Breast epithelium (tissue), 4 donors: Measurements from ENCODE around the gene CPPED1. TPM values are rescaled to one million over a fixed set of nuclear protein-coding genes. Genes with fewer than 3 reads are reported as not detected.

Source experiments
- DNase-seq, 2 donors: peaks; one replicate each; pipeline ENCODE4 v3.0.0-alpha.2; 2019; ENCODE audit warnings: low spot score in 2 of 2
- H3K27ac ChIP-seq, 2 donors: fragments of 200-600 bp; sonication (generic) in 1 of 2; one replicate each; pipeline ENCODE4 v1.5.1; 2016 to 2019; ENCODE audit warnings: mild to moderate bottlenecking in 1 of 2
- H3K27me3 ChIP-seq, 2 donors: fragments of 200-600 bp; sonication (generic) in 1 of 2; one replicate each; pipeline versions ENCODE4 v1.5.1 to v1.6.0; 2017 to 2019; ENCODE audit warnings: control low read depth in 1 of 2, mild to moderate bottlenecking in 1 of 2
- H3K36me3 ChIP-seq: fragments of 200-600 bp; one replicate; pipeline ENCODE4 v1.5.1; 2019
- H3K4me1 ChIP-seq, 2 donors: fragments of 200-600 bp; sonication (generic); one replicate each; pipeline ENCODE4 v1.5.1; 2016 to 2019; ENCODE audit warnings: control low read depth in 1 of 2
- H3K4me3 ChIP-seq, 3 donors: fragments of 200-600 bp; sonication (generic); 1 replicate in 2 of 3; 2 replicates in 1 of 3; pipeline ENCODE4 v1.5.1; 2016 to 2019; ENCODE audit warnings: mild to moderate bottlenecking in 3 of 3, moderate library complexity in 2 of 3
- H3K9me3 ChIP-seq, 2 donors: fragments of 200-600 bp; sonication (generic) in 1 of 2; one replicate each; pipeline ENCODE4 v1.5.1; 2016 to 2019; ENCODE audit warnings: control low read depth in 1 of 2
- POLR2A ChIP-seq: fragments of 450-650 bp; IDR thresholded peaks from one replicate; pipeline ENCODE4 v1.6.1; 2016; ENCODE audit warnings: antibody characterized with exemption, mild to moderate bottlenecking, moderate library complexity
- POLR2AphosphoS5 ChIP-seq, 3 donors: sonication (generic); formaldehyde crosslinking; IDR thresholded peaks; one replicate each; pipeline ENCODE4 v1.6.1; 2017; ENCODE audit warnings: antibody characterized with exemption in 3 of 3
- intact Hi-C: fragments of 100-400 bp; cut with DNase I; formaldehyde crosslinking; loops from one replicate; pipeline ENCODE4 v1.15.1; 2023; ENCODE audit warnings: low total_unique reads
- total RNA-seq, 3 donors: library from RNA; depleted of rRNA; stranded (reverse); fragments of >200 nt; gene quantifications; one replicate each; pipeline ENCODE4 v1.1.0, GENCODE V29; 2016
- TF ChIP-seq, protein P1 (sequence below), 3 donors: fragments of 450-650 bp; IDR thresholded peaks; one replicate each; pipeline ENCODE4 v1.5.1; 2016 to 2017; ENCODE audit warnings: antibody characterized with exemption in 3 of 3, mild to moderate bottlenecking in 3 of 3, moderate library complexity in 3 of 3

Gene CPPED1
- total RNA-seq, 3 donors from 2014 or later, result 9.2 to 23.0 (median 16.4) TPM

DNA sequence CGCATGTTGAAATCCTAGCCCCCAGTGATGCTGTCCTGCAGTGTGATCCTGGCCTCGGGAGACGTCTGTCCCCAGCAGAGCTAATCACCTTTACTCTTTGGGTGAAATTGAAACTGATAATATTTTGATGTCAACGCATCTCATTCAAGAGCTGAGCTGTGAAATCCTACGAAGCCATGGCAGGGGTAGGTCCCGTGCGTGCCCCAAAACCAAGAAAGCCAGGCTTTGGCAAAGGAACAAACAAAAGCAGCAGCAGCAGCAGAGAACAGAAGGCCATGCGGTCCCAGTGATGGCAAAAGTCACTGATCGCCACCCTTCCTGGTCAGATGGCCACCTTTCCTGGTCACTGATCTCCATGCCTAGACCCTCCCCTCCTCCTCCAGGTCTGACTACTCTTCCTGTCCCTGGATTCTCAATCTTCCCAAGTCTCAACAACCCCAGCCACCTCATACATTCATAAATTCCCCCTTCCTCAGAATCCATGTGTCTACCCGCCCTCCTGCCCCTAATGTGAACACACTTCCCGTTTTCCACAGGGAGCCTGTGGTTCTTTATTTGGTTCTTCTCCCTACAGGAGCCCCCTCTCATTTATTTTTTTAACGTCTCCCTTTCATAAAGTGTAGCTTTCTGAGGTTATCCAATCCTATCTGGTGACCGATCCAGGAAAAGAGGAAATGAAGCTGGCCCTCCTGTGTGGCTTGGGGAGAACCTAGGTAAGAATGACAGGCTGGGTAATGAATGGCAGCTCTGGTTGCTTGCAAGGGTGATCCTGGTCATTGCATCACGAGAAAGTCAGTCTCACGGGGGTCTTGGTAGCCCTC lies 50.3 kb downstream of the CPPED1 start:
- TF ChIP-seq POLR2AphosphoS5 (IDR thresholded peaks at IDR 0.05), result no peak
- TF ChIP-seq, protein P1, sequence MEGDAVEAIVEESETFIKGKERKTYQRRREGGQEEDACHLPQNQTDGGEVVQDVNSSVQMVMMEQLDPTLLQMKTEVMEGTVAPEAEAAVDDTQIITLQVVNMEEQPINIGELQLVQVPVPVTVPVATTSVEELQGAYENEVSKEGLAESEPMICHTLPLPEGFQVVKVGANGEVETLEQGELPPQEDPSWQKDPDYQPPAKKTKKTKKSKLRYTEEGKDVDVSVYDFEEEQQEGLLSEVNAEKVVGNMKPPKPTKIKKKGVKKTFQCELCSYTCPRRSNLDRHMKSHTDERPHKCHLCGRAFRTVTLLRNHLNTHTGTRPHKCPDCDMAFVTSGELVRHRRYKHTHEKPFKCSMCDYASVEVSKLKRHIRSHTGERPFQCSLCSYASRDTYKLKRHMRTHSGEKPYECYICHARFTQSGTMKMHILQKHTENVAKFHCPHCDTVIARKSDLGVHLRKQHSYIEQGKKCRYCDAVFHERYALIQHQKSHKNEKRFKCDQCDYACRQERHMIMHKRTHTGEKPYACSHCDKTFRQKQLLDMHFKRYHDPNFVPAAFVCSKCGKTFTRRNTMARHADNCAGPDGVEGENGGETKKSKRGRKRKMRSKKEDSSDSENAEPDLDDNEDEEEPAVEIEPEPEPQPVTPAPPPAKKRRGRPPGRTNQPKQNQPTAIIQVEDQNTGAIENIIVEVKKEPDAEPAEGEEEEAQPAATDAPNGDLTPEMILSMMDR (IDR thresholded peaks at IDR 0.05), result no peak
- TF ChIP-seq POLR2A, result no peak
- intact Hi-C loops, result no loop called here
- H3K4me3 ChIP-seq, result no peak overlapping the region
- DNase-seq, result no peak
- H3K36me3 ChIP-seq, result no peaks in the 10 kb centered on the region
- H3K27me3 ChIP-seq, result no peaks in the 10 kb centered on the region
- H3K4me1 ChIP-seq, result no peaks in the 10 kb centered on the region
- H3K9me3 ChIP-seq, result no peaks in the 10 kb centered on the region
- H3K27ac ChIP-seq, result no peak overlapping the region

DNA sequence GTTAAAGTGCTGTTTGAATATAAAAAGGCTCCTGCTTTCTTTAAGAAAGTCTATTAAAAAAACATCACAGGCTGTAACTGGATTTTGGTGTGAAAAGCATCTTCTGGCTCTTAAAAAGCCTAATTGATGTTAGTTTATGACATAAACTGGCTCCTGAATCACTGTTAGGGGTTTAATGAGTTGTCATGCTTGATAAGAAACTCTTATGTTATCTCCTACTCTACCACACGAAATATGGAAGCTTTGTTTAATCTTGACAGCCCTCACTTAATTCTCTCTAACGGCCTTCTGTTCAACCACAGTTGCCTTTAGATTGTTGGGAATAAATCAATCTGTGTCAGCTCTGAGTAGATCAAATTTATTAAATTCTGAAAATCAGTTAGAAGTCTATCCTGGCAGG lies 51.5 kb downstream of the CPPED1 start:
- Histone ChIP-seq H3K9me3 (no peaks in the 10 kb centered on the region), H3K27ac (no peak overlapping the region), H3K4me1 (no peaks in the 10 kb centered on the region), H3K4me3 (no peak overlapping the region), H3K36me3 (no peaks in the 10 kb centered on the region), H3K27me3 (no peaks in the 10 kb centered on the region)
- no peak for DNase-seq
- intact Hi-C loops, result no loop called here
- TF ChIP-seq, protein P1 (IDR thresholded peaks at IDR 0.05), result no peak
- TF ChIP-seq POLR2AphosphoS5 (IDR thresholded peaks at IDR 0.05), result no peak
- TF ChIP-seq POLR2A, result no peak

DNA sequence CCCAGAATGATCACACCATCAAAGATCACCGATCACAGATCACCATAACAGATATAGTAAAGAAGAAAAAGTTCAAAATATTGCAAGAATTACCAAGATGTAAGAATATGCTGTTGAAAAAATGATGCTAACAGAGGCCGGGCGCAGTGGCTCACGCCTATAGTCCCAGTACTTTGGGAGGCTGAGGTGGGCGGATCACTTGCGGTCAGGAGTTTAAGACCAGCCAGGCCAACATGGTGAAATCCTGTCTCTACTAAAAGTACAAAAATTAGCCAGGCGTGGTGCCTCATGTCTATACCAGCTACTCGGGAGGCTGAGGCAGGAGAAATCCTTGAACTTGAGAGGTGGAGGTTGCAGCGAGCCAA lies 53.2 kb downstream of the CPPED1 start:
- TF ChIP-seq POLR2A (no peak), POLR2AphosphoS5 (IDR thresholded peaks at IDR 0.05) (no peak)
- TF ChIP-seq, protein P1 (IDR thresholded peaks at IDR 0.05), result no peak
- no peaks in the 10 kb centered on the region for H3K4me1 ChIP-seq
- H3K36me3 ChIP-seq, result no peaks in the 10 kb centered on the region
- no peak overlapping the region for H3K4me3 ChIP-seq
- intact Hi-C loops, result no loop called here
- H3K27me3 ChIP-seq, result no peaks in the 10 kb centered on the region
- DNase-seq, result no peak
- H3K27ac ChIP-seq, result no peak overlapping the region
- H3K9me3 ChIP-seq, result peaks cover 0 to under 1% of the 10 kb centered on the region in 2 donors

GRCh38 chr16:12749076-12749475 lies 54.6 kb downstream of the CPPED1 start:
- no peaks in the 10 kb centered on the region for H3K36me3 ChIP-seq
- no peaks in the 10 kb centered on the region for H3K4me1 ChIP-seq
- H3K27ac ChIP-seq, result no peak overlapping the region
- peaks cover 10 to 15% of the 10 kb centered on the region in 2 donors for H3K9me3 ChIP-seq
- intact Hi-C loops, result no loop called here
- H3K27me3 ChIP-seq, result no peaks in the 10 kb centered on the region
- H3K4me3 ChIP-seq, result no peak overlapping the region
- TF ChIP-seq POLR2A (no peak), POLR2AphosphoS5 (IDR thresholded peaks at IDR 0.05) (no peak)
- TF ChIP-seq, protein P1 (IDR thresholded peaks at IDR 0.05), result no peak
- no peak for DNase-seq

DNA sequence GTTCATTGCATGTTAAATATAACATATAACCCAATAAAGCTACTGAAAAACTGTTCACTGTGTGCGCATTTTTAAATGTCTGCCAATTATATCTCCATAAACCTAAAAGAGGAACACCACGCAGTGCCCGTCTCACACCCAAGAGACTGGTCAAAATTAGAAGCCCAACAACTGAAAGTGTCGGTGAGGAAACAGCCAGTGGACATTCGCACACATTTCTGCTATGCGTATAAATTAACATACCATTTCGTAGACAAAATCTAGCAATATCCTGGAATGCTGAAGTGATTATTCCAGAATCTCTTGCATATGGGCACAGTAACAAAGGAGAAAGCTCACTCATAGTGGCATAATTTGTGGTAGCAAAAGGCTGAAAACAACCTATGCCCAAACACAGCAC lies 55.9 kb downstream of the CPPED1 start:
- Histone ChIP-seq H3K27ac (no peak overlapping the region), H3K36me3 (no peaks in the 10 kb centered on the region), H3K4me3 (no peak overlapping the region), H3K9me3 (peaks cover 10 to 15% of the 10 kb centered on the region in 2 donors), H3K27me3 (no peaks in the 10 kb centered on the region), H3K4me1 (no peaks in the 10 kb centered on the region)
- DNase-seq, result no peak
- TF ChIP-seq, protein P1 (IDR thresholded peaks at IDR 0.05), result no peak
- TF ChIP-seq POLR2AphosphoS5 (IDR thresholded peaks at IDR 0.05), result no peak
- TF ChIP-seq POLR2A, result no peak
- intact Hi-C loops, result loop anchor here (2.0 kb wide), 1 partner anchor 55 kb away; the partner anchor contains the start of gene CPPED1
